H9 (cell line): Measurements from ENCODE around the gene PEX5L. TPM values are rescaled to one million over a fixed set of nuclear protein-coding genes. Genes with fewer than 3 reads are reported as not detected.

Experiments
- DNase-seq: peaks from one replicate; pipeline ENCODE4 v3.0.0-alpha.2; 2017
- H2AFZ ChIP-seq: one replicate; pipeline ENCODE4 v1.6.1; 2013; ENCODE audit warnings: mild to moderate bottlenecking, low read length, control low read depth, moderate library complexity
- H2AK5ac ChIP-seq: 2 replicates; pipeline ENCODE4 v1.6.1; 2013; ENCODE audit warnings: low read length, control low read depth, mixed read lengths; ENCODE audit not compliant: insufficient read length
- H2BK120ac ChIP-seq: one replicate; pipeline ENCODE4 v1.6.1; 2013; ENCODE audit warnings: low read depth, mild to moderate bottlenecking, low read length, control low read depth, inconsistent platforms; ENCODE audit not compliant: poor library complexity, severe bottlenecking
- H2BK12ac ChIP-seq: 2 replicates; pipeline ENCODE4 v1.6.1; 2013; ENCODE audit warnings: low read length, control low read depth, mixed read lengths, low read depth; ENCODE audit not compliant: insufficient read length
- H2BK15ac ChIP-seq: 2 replicates; pipeline ENCODE4 v1.6.1; 2013; ENCODE audit warnings: low read depth, low read length, control low read depth
- H2BK20ac ChIP-seq: one replicate; pipeline ENCODE4 v1.6.1; 2013; ENCODE audit warnings: low read depth, mild to moderate bottlenecking, low read length, control low read depth, inconsistent platforms; ENCODE audit not compliant: poor library complexity, severe bottlenecking
- H2BK5ac ChIP-seq: 2 replicates; pipeline ENCODE4 v1.6.1; 2013; ENCODE audit warnings: low read length, control low read depth, mixed read lengths; ENCODE audit not compliant: insufficient read length
- H3K14ac ChIP-seq: 2 replicates; pipeline ENCODE4 v1.6.1; 2013; ENCODE audit warnings: low read length, control low read depth; ENCODE audit not compliant: insufficient read depth
- H3K18ac ChIP-seq: 2 replicates; pipeline ENCODE4 v1.6.1; 2013; ENCODE audit warnings: low read depth, mild to moderate bottlenecking, mixed read lengths, low read length, control low read depth; ENCODE audit not compliant: insufficient read length
- H3K23ac ChIP-seq: 2 replicates; pipeline ENCODE4 v1.6.1; 2013; ENCODE audit warnings: low read length, control low read depth, mixed read lengths, low read depth; ENCODE audit not compliant: insufficient read length
- H3K23me2 ChIP-seq: 2 replicates; pipeline ENCODE4 v1.6.1; 2013; ENCODE audit warnings: low read depth, mild to moderate bottlenecking, mixed read lengths, low read length, control low read depth; ENCODE audit not compliant: insufficient read length, poor library complexity, severe bottlenecking
- H3K27ac ChIP-seq: 2 replicates; pipeline ENCODE4 v1.5.1; 2013; ENCODE audit warnings: low read length, control low read depth, mixed read lengths, low read depth; ENCODE audit not compliant: insufficient read length
- H3K27me3 ChIP-seq: 2 replicates; pipeline ENCODE4 v1.6.1; 2013; ENCODE audit warnings: low read length, control low read depth, inconsistent platforms; ENCODE audit not compliant: insufficient read depth
- H3K4ac ChIP-seq: 2 replicates; pipeline ENCODE4 v1.6.1; 2013; ENCODE audit warnings: low read depth, mild to moderate bottlenecking, control low read depth, inconsistent platforms, low read length, moderate library complexity
- H3K4me1 ChIP-seq: 2 replicates; pipeline ENCODE4 v1.6.1; 2013; ENCODE audit warnings: low read length, control low read depth, inconsistent platforms; ENCODE audit not compliant: insufficient read depth
- H3K4me2 ChIP-seq: 2 replicates; pipeline ENCODE4 v1.6.1; 2013; ENCODE audit warnings: low read length, control low read depth, mixed read lengths; ENCODE audit not compliant: insufficient read length, insufficient read depth
- H3K56ac ChIP-seq: 2 replicates; pipeline ENCODE4 v1.6.1; 2013; ENCODE audit warnings: low read depth, mild to moderate bottlenecking, mixed read lengths, low read length, control low read depth; ENCODE audit not compliant: insufficient read length
- H3K79me1 ChIP-seq: 2 replicates; pipeline ENCODE4 v1.6.1; 2013; ENCODE audit warnings: low read depth, mild to moderate bottlenecking, moderate library complexity, low read length, control low read depth, inconsistent platforms; ENCODE audit not compliant: insufficient read depth, poor library complexity, severe bottlenecking
- H3K79me2 ChIP-seq: 2 replicates; pipeline ENCODE4 v1.6.1; 2013; ENCODE audit warnings: low read length, control low read depth, inconsistent platforms; ENCODE audit not compliant: insufficient read depth
- H3K9ac ChIP-seq: 2 replicates; pipeline ENCODE4 v1.6.1; 2013; ENCODE audit warnings: low read length, control low read depth, mixed read lengths; ENCODE audit not compliant: insufficient read length; ENCODE audit errors: extremely low read depth
- H3K9me3 ChIP-seq: one replicate; pipeline ENCODE4 v1.6.1; 2013; ENCODE audit warnings: low read depth, low read length, inconsistent platforms; ENCODE audit not compliant: control insufficient read depth
- H3T11ph ChIP-seq: one replicate; pipeline ENCODE4 v1.6.1; 2013; ENCODE audit warnings: mild to moderate bottlenecking, low read length, control low read depth, inconsistent platforms
- H4K20me1 ChIP-seq: one replicate; pipeline ENCODE4 v1.6.1; 2013; ENCODE audit not compliant: control insufficient read depth, insufficient read length, insufficient read depth
- H4K5ac ChIP-seq: 2 replicates; pipeline ENCODE4 v1.6.1; 2013; ENCODE audit warnings: low read depth, mild to moderate bottlenecking, mixed read lengths, low read length, control low read depth; ENCODE audit not compliant: insufficient read length
- H4K8ac ChIP-seq: replicated peaks from 2 replicates; pipeline ENCODE4 v1.6.1; 2013; ENCODE audit warnings: low read length, control low read depth, mixed read lengths, low read depth; ENCODE audit not compliant: insufficient read length
- H4K91ac ChIP-seq: 2 replicates; pipeline ENCODE4 v1.6.1; 2013; ENCODE audit warnings: low read depth, mild to moderate bottlenecking, moderate library complexity, mixed read lengths, low read length, control low read depth; ENCODE audit not compliant: insufficient read length
- H3K27ac Mint-ChIP-seq, 3 experiments: 2 replicates in 2 of 3; 3 replicates in 1 of 3; pipeline ENCODE4 v1.8.0; 2020 to 2021; ENCODE audit warnings: mixed read lengths in 3 of 3, mild to moderate bottlenecking in 1 of 3, moderate library complexity in 1 of 3
- H3K27me3 Mint-ChIP-seq: 2 replicates; pipeline ENCODE4 v1.8.0; 2021; ENCODE audit warnings: low read depth, mild to moderate bottlenecking, moderate library complexity, mixed read lengths
- H3K36me3 Mint-ChIP-seq, 3 experiments: 2 replicates in 2 of 3; 3 replicates in 1 of 3; pipeline ENCODE4 v1.8.0; 2020 to 2021; ENCODE audit warnings: low read depth in 3 of 3, mixed read lengths in 3 of 3; ENCODE audit not compliant: insufficient read depth in 1 of 3
- H3K4me1 Mint-ChIP-seq, 2 experiments: 2 replicates each; pipeline ENCODE4 v1.8.0; 2020; ENCODE audit warnings: mixed read lengths in 2 of 2
- H3K4me3 Mint-ChIP-seq, 2 experiments: 2 replicates in 1 of 2; 3 replicates in 1 of 2; pipeline ENCODE4 v1.8.0; 2020 to 2021; ENCODE audit warnings: mild to moderate bottlenecking in 2 of 2, mixed read lengths in 2 of 2, moderate library complexity in 1 of 2
- H3K9me3 Mint-ChIP-seq, 2 experiments: 2 replicates in 1 of 2; 3 replicates in 1 of 2; pipeline ENCODE4 v1.8.0; 2020; ENCODE audit warnings: mild to moderate bottlenecking in 2 of 2, mixed read lengths in 2 of 2, moderate library complexity in 1 of 2
- CTCF ChIP-seq: fragments of 200-600 bp; sonication (generic); conservative IDR thresholded peaks from 3 replicates; pipeline ENCODE4 v1.8.0; 2021; ENCODE audit warnings: antibody characterized with exemption, mild to moderate bottlenecking
- WGBS: extraction: QIAGEN DNeasy Blood & Tissue Kit; methylation state at CpG from one replicate; pipeline ENCODE4 v1.1.7; 2013; ENCODE audit warnings: missing lambda C conversion rate, low lambda C conversion rate, mixed read lengths; ENCODE audit not compliant: insufficient read length; ENCODE audit errors: extremely low coverage; 5-methylcytosine and 5-hydroxymethylcytosine counted together
- total RNA-seq: library from RNA; stranded (reverse); gene quantifications from 2 replicates; pipeline ENCODE4 v1.2.1, GENCODE V29; 2021

Gene PEX5L
- total RNA-seq, 1 experiment from 2014 or later = 0.85 TPM

DNA sequence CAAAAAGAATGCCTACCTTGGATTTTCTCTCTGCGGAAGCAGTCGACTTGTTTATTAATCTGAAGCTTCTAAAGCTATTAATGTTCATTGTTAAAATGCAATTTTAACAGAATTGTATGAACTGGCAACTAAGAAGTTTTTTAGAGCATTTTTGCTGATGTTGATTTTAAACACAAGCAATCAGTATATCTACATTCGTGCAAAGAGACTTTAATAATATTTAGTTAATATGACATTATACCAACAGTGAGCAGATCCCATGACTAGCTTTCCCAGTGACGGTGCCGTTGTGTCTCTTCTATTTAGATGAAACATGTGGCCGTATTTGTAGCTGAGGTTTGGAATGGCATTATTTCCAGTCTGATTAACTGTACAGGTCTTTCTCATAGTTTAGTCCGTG, 88.0 kb downstream of the PEX5L start:
- H3K14ac ChIP-seq = no peak overlapping the region
- no peaks in the 10 kb centered on the region for H3K27me3 Mint-ChIP-seq
- peaks cover 12% of the 10 kb centered on the region for H3K4me1 ChIP-seq
- no peak overlapping the region for H2BK12ac ChIP-seq
- no peak overlapping the region for H3K18ac ChIP-seq
- no peak overlapping the region for H3K9ac ChIP-seq
- H2AK5ac ChIP-seq = no peak overlapping the region
- no peak overlapping the region for H3K56ac ChIP-seq
- no peak overlapping the region for H2BK120ac ChIP-seq
- no CpG with 5 or more reads among the region's 7 CpGs for WGBS
- no peak overlapping the region for H4K8ac ChIP-seq
- DNase-seq = no peak
- H3K23me2 ChIP-seq = no peaks in the 10 kb centered on the region
- H2AFZ ChIP-seq = no peak overlapping the region
- no peak overlapping the region for H3K4me3 Mint-ChIP-seq
- H3K27ac ChIP-seq = no peak overlapping the region
- no peaks in the 10 kb centered on the region for H4K20me1 ChIP-seq
- H3K27me3 ChIP-seq = no peaks in the 10 kb centered on the region
- H3K27ac Mint-ChIP-seq = no peak overlapping the region; a peak in 1 of 7 replicates
- H3K79me2 ChIP-seq = no peaks in the 10 kb centered on the region
- H4K5ac ChIP-seq = no peak overlapping the region
- no peaks in the 10 kb centered on the region for H3K79me1 ChIP-seq
- H4K91ac ChIP-seq = no peak overlapping the region
- H2BK5ac ChIP-seq = no peak overlapping the region
- H2BK20ac ChIP-seq = no peak overlapping the region
- no peak overlapping the region for H3K4me2 ChIP-seq
- H2BK15ac ChIP-seq = no peak overlapping the region
- peaks cover 29 to 32% of the 10 kb centered on the region in 2 experiments for H3K4me1 Mint-ChIP-seq
- no peak for TF ChIP-seq CTCF
- H3K4ac ChIP-seq = no peak overlapping the region
- H3K23ac ChIP-seq = no peak overlapping the region
- H3K36me3 Mint-ChIP-seq = no peaks in the 10 kb centered on the region; a peak in 1 of 7 replicates
- H3K9me3 Mint-ChIP-seq = 0 out of 5 replicates have a peak, but pooled peaks cover 0 to 2% of the 10 kb centered on the region in 2 experiments
- H3K9me3 ChIP-seq = no peaks in the 10 kb centered on the region
- no peak overlapping the region for H3T11ph ChIP-seq
